ENCODE results near the gene G6PC2.

GRCh38 chr2:168896783-168897182 lies 4.3 kb upstream of the G6PC2 start:
- TF ChIP-seq CTCF (IDR thresholded peaks at IDR 0.05; ENCODE audit: poor library complexity, severe bottlenecking), result no peak
- no peak for TF ChIP-seq REST (IDR thresholded peaks at IDR 0.05; ENCODE audit: borderline replicate concordance)
